Tibial nerve (tissue), 4 donors: Measurements from ENCODE around the gene TAF5L. TPM values are rescaled to one million over a fixed set of nuclear protein-coding genes. Genes with fewer than 3 reads are reported as not detected.

Experiments
- DNase-seq, 2 donors: peaks; one replicate each; pipeline ENCODE4 v3.0.0-alpha.2; 2019; ENCODE audit warnings: low spot score in 2 of 2
- H3K27ac ChIP-seq, 4 donors: fragments of 200-600 bp; sonication (generic) in 3 of 4; one replicate each; pipeline ENCODE4 v1.5.1; 2017 to 2019; ENCODE audit warnings: mild to moderate bottlenecking in 1 of 4
- H3K27me3 ChIP-seq, 2 donors: fragments of 200-600 bp; sonication (generic) in 1 of 2; one replicate each; pipeline versions ENCODE4 v1.5.1 to v1.6.0; 2017 to 2019
- H3K36me3 ChIP-seq, 3 donors: fragments of 200-600 bp; sonication (generic); one replicate each; pipeline ENCODE4 v1.5.1; 2018 to 2019
- H3K4me1 ChIP-seq, 4 donors: fragments of 200-600 bp; sonication (generic) in 3 of 4; one replicate each; pipeline ENCODE4 v1.5.1; 2017 to 2019
- H3K4me3 ChIP-seq, 4 donors: fragments of 200-600 bp; sonication (generic) in 3 of 4; one replicate each; pipeline ENCODE4 v1.5.1; 2017 to 2019; ENCODE audit warnings: mild to moderate bottlenecking in 1 of 4, moderate library complexity in 1 of 4
- H3K9me3 ChIP-seq, 4 donors: fragments of 200-600 bp; sonication (generic) in 3 of 4; one replicate each; pipeline ENCODE4 v1.5.1; 2017 to 2019
- CTCF ChIP-seq, 5 experiments: fragments of 200-600 bp in 3 of 5; fragments of 450-650 bp in 2 of 5; sonication (generic) in 3 of 5; IDR thresholded peaks; one replicate each; pipeline ENCODE4 v1.5.1; 2016 to 2019; ENCODE audit warnings: antibody characterized with exemption in 5 of 5, mild to moderate bottlenecking in 3 of 5, moderate library complexity in 2 of 5
- EP300 ChIP-seq, 2 donors: sonication (generic); formaldehyde crosslinking; IDR thresholded peaks; one replicate each; pipeline ENCODE4 v1.6.1; 2017; ENCODE audit warnings: antibody characterized with exemption in 2 of 2, mild to moderate bottlenecking in 1 of 2
- POLR2A ChIP-seq, 2 donors: fragments of 450-650 bp; IDR thresholded peaks; one replicate each; pipeline ENCODE4 v1.6.1; 2017; ENCODE audit warnings: antibody characterized with exemption in 2 of 2, mild to moderate bottlenecking in 2 of 2, moderate library complexity in 2 of 2
- WGBS, 2 donors: methylation state at CpG; one replicate each; pipeline ENCODE4 v1.1.5; 2018; 5-methylcytosine and 5-hydroxymethylcytosine counted together
- total RNA-seq, 4 donors: library from RNA; depleted of rRNA; stranded (reverse); fragments of >200 nt; gene quantifications; one replicate each; pipeline ENCODE4 v1.1.0, GENCODE V29; 2016

The TAF5L gene
- total RNA-seq, 4 donors from 2014 or later: 7.1 to 18.6 (median 8.6) TPM

GRCh38 chr1:229669333-229669732 lies 43.4 kb upstream of the TAF5L start:
- WGBS, 2 donors: 70 to 81% methylated on average over 4 of the region's 4 CpGs
- H3K9me3 ChIP-seq: no peaks in the 10 kb centered on the region
- no peak for DNase-seq

GRCh38 chr1:229666585-229666984 lies 40.7 kb upstream of the TAF5L start:
- 51 to 78% methylated on average over 4 of the region's 4 CpGs for WGBS, 2 donors
- TF ChIP-seq CTCF (IDR thresholded peaks at IDR 0.05): no peak
- TF ChIP-seq POLR2A (IDR thresholded peaks at IDR 0.05): no peak
- H3K9me3 ChIP-seq: no peaks in the 10 kb centered on the region

More at GRCh38 chr1:229669333-229669732, 43.4 kb upstream of the TAF5L start:
- no peak for TF ChIP-seq CTCF (IDR thresholded peaks at IDR 0.05)
- no peak for TF ChIP-seq POLR2A (IDR thresholded peaks at IDR 0.05)
- TF ChIP-seq EP300 (IDR thresholded peaks at IDR 0.05): no peak
- Histone ChIP-seq H3K36me3 (no peaks in the 10 kb centered on the region), H3K27ac (no peak overlapping the region), H3K27me3 (no peaks in the 10 kb centered on the region), H3K4me1 (peaks cover 0 to 3% (median 0%) of the 10 kb centered on the region in 4 donors), H3K4me3 (no peak overlapping the region)

GRCh38 chr1:229665912-229666558 lies 40.1 kb upstream of the TAF5L start:
- TF ChIP-seq EP300 (IDR thresholded peaks at IDR 0.05): peak in 1 of 2 donors; percentile 14
- TF ChIP-seq POLR2A (IDR thresholded peaks at IDR 0.05): no peak
- Histone ChIP-seq H3K4me1 (peaks cover 0 to 6% (median 3%) of the 10 kb centered on the region in 4 donors), H3K27me3 (no peaks in the 10 kb centered on the region), H3K27ac (peak overlapping the region in 2 of 4 donors; percentile 24 to 54), H3K4me3 (no peak overlapping the region), H3K9me3 (no peaks in the 10 kb centered on the region), H3K36me3 (no peaks in the 10 kb centered on the region)
- no peak for DNase-seq
- 42 to 54% methylated on average over 7 of the region's 7 CpGs for WGBS, 2 donors

More at GRCh38 chr1:229666585-229666984, 40.7 kb upstream of the TAF5L start:
- H3K36me3 ChIP-seq: no peaks in the 10 kb centered on the region
- no peak overlapping the region for H3K4me3 ChIP-seq
- H3K4me1 ChIP-seq: peaks cover 0 to 6% (median 3%) of the 10 kb centered on the region in 4 donors
- H3K27me3 ChIP-seq: no peaks in the 10 kb centered on the region
- DNase-seq: no peak
- peak overlapping the region in 1 of 4 donors; percentile 54 for H3K27ac ChIP-seq

GRCh38 chr1:229664133-229664689 lies 38.3 kb upstream of the TAF5L start:
- no peaks in the 10 kb centered on the region for H3K27me3 ChIP-seq
- no peak overlapping the region for H3K4me3 ChIP-seq
- peaks cover 0 to 10% (median 0%) of the 10 kb centered on the region in 3 donors for H3K36me3 ChIP-seq
- peaks cover 0 to 6% (median 3%) of the 10 kb centered on the region in 4 donors for H3K4me1 ChIP-seq
- WGBS, 2 donors: 39 to 54% methylated on average over 9 of the region's 9 CpGs
- no peaks in the 10 kb centered on the region for H3K9me3 ChIP-seq
- DNase-seq: no peak
- no peak overlapping the region for H3K27ac ChIP-seq
- no peak for TF ChIP-seq POLR2A (IDR thresholded peaks at IDR 0.05)

GRCh38 chr1:229661897-229662296 lies 36.0 kb upstream of the TAF5L start:
- WGBS, 2 donors: 86 to 90% methylated on average over 8 of the region's 8 CpGs
- Histone ChIP-seq H3K4me3 (no peak overlapping the region), H3K27ac (no peak overlapping the region), H3K36me3 (peaks cover 0 to 28% (median 0%) of the 10 kb centered on the region in 3 donors), H3K27me3 (no peaks in the 10 kb centered on the region), H3K9me3 (no peaks in the 10 kb centered on the region), H3K4me1 (peaks cover 0 to 6% (median 3%) of the 10 kb centered on the region in 4 donors)
- TF ChIP-seq POLR2A (IDR thresholded peaks at IDR 0.05) (no peak), EP300 (IDR thresholded peaks at IDR 0.05) (no peak), CTCF (IDR thresholded peaks at IDR 0.05) (no peak)
- no peak for DNase-seq
